NCI-H526 (cell line): ENCODE results near the gene TTC36.
A peak's percentile ranks its signal among the peaks of the same experiment; 100 is the strongest.
"Not testable (repeated sequence)": the region's sequence is repeated elsewhere in the genome, so short reads cannot be mapped to it uniquely, and the experiment has no call there.

Source experiments
- DNase-seq, 2 experiments: peaks; one replicate each; lab custom pipeline; 2025; lab: John Stamatoyannopoulos, UW

TTC36 gene

GRCh38 chr11:118527109-118527508 lies at the start of gene TTC36:
Gene TTC36 (plus strand): TSS chr11:118527474. CDS start chr11:118527495, 21 bp downstream.
- DNase-seq = no peak

GRCh38 chr11:118481238-118481637 lies 46.0 kb upstream of the TTC36 start:
- not testable (repeated sequence) for DNase-seq

- DNase-seq = no peak
These were observed 42.9 kb upstream of the TTC36 start for GRCh38 chr11:118484405-118484804.

GRCh38 chr11:118485273-118485672 lies 42.0 kb upstream of the TTC36 start:
- DNase-seq = no peak

GRCh38 chr11:118488480-118489109 lies 38.7 kb upstream of the TTC36 start:
- DNase-seq = peak; percentile 80 to 88

- no peak for DNase-seq
These were observed 36.2 kb upstream of the TTC36 start for GRCh38 chr11:118491041-118491440.

- DNase-seq = no peak
These were observed 29.4 kb upstream of the TTC36 start for GRCh38 chr11:118497831-118498230.

- DNase-seq = no peak
These were observed 24.1 kb upstream of the TTC36 start for GRCh38 chr11:118503216-118503615.

- no peak for DNase-seq
These were observed 15.7 kb upstream of the TTC36 start for GRCh38 chr11:118511601-118512000.

GRCh38 chr11:118514103-118514502 lies 13.2 kb upstream of the TTC36 start:
- no peak for DNase-seq

GRCh38 chr11:118519549-118519948 lies 7.7 kb upstream of the TTC36 start:
- no peak for DNase-seq

- peak in 1 of 2 experiments; percentile 18 for DNase-seq
These were observed 5.4 kb upstream of the TTC36 start for GRCh38 chr11:118521892-118522311.

- DNase-seq = peak; percentile 53 to 76
These were observed 4.7 kb upstream of the TTC36 start for GRCh38 chr11:118522571-118523072.

- DNase-seq = no peak
These were observed 2.9 kb upstream of the TTC36 start for GRCh38 chr11:118524356-118524755.

- no peak for DNase-seq
These were observed 2.4 kb upstream of the TTC36 start for GRCh38 chr11:118524757-118525470.

- no peak for DNase-seq
These were observed 586 bp upstream of the TTC36 start for GRCh38 chr11:118526688-118527087.

- DNase-seq = no peak
These were observed 1.2 kb downstream of the TTC36 start for GRCh38 chr11:118528511-118528910.

GRCh38 chr11:118529584-118530175 lies 2.4 kb downstream of the TTC36 start:
- peak in 1 of 2 experiments; percentile 52 for DNase-seq

GRCh38 chr11:118530180-118530682 lies 3.0 kb downstream of the TTC36 start:
- DNase-seq = peak in 1 of 2 experiments; percentile 51

- peak; percentile 90 to 96 for DNase-seq
These were observed 3.7 kb downstream of the TTC36 start, which contains the start of gene TMEM25 for GRCh38 chr11:118530683-118531596. Gene TMEM25 (plus strand): TSS chr11:118531192. CDS start chr11:118531802, 610 bp downstream.

GRCh38 chr11:118531597-118532084 lies 4.4 kb downstream of the TTC36 start:
- peak in 1 of 2 experiments; percentile 89 for DNase-seq
